ENCODE results near the gene COL24A1. TPM values are rescaled to one million over a fixed set of nuclear protein-coding genes. Genes with fewer than 3 reads are reported as not detected.

The COL24A1 gene
- total RNA-seq, 1 donor = 3.9 TPM

GRCh38 chr1:86154571-86155050, 2.0 kb downstream of the COL24A1 start:
- DNase-seq (ENCODE audit: low read depth) = peak; percentile 42
- no peak for TF ChIP-seq CTCF (IDR thresholded peaks at IDR 0.05; ENCODE audit: insufficient read depth, low read depth, low read length)
- H3K4me3 ChIP-seq (ENCODE audit: low read depth, low read length) = no peak overlapping the region

DNA sequence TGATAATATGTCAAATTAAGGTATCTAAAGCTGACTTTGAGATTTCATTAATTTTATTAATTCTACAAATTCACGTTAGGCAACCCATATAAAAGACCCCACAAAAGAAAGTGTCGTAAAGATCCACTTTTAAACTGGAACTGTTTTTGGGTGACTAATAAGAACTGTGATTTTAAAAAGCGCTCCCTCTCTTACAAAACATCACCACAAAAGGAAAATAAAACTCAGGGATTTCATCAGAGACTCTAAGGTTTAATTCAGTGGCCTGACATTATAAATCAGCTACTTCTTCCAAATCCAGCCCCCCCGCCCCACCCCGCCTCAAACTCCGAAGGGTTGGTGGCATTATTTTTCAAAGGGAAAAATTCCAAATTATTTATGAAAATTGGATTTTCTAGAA, 2.7 kb downstream of the COL24A1 start:
- DNase-seq (ENCODE audit: low read depth) = peak; percentile 34
- TF ChIP-seq CTCF (IDR thresholded peaks at IDR 0.05; ENCODE audit: insufficient read depth, low read depth, low read length) = no peak
- no peak overlapping the region for H3K4me3 ChIP-seq (ENCODE audit: low read depth, low read length)

DNA sequence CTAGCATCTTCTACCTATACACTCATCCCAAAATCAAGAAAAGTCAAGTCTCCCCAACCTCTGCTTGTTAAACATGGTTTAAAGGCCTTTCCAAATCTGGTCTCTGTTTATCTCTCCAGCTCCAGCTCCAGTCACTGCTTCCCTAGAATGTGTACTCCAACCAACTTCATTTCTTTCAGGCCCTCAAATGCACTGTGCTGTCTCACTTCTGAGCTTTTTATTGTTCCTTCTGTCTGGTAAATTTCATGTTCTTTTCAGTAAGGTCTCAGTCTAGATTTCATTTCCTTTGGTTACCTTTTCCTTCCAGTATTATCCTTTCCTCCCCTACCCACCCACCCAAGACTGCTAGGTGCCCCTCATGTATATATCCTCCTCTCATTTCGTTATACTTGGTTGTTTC, 3.7 kb downstream of the COL24A1 start:
- no peak for TF ChIP-seq CTCF (IDR thresholded peaks at IDR 0.05; ENCODE audit: insufficient read depth, low read depth, low read length)
- no peak for DNase-seq (ENCODE audit: low read depth)

DNA sequence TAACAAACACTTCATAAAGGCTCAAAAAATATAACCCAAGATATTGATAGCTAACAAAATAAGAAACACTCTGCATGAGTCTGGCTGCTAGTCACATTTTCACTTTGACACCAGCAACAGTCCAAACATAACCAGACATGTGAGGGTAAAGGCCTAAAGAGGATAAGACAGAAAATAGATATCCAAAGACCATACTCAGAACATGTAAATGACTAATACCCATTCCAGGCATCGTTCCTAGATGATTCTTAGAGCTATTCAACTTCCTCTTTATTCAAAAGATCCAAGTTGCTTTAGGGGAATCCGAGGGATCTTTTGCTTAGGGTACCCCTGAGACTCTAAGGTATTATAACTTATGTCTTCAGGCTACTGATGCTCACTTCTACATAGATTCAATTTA, 5.1 kb downstream of the COL24A1 start:
- DNase-seq (ENCODE audit: low read depth) = no peak
- no peak for TF ChIP-seq CTCF (IDR thresholded peaks at IDR 0.05; ENCODE audit: insufficient read depth, low read depth, low read length)
- no peak overlapping the region for H3K4me3 ChIP-seq (ENCODE audit: low read depth, low read length)

More for the DNA sequence above, 3.7 kb downstream of the COL24A1 start:
- H3K4me3 ChIP-seq (ENCODE audit: low read depth, low read length) = no peak overlapping the region

- no peak for DNase-seq (ENCODE audit: low read depth)
- H3K4me3 ChIP-seq (ENCODE audit: low read depth, low read length) = no peak overlapping the region
- TF ChIP-seq CTCF (IDR thresholded peaks at IDR 0.05; ENCODE audit: insufficient read depth, low read depth, low read length) = no peak
Observed at GRCh38 chr1:86150553-86151055, 6.0 kb downstream of the COL24A1 start.

DNA sequence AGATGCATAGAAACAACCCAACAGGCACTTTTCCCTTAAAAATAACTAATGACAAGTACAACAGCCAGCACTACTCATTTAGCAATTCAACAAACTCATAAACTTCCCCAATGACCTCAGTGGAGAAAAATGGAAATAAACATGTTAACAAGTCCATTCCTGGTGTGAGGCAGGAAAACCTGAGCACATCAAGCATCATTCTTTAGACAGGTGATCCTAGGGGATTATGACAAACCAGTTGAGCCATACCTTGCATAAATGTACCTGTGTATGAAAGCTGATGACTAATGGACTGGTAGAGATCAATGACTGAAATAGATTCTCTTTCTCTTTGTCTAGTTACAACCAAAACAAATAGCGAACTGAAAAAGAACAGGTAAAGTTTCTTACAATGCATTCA, 7.0 kb downstream of the COL24A1 start:
- DNase-seq (ENCODE audit: low read depth) = no peak
- no peak for TF ChIP-seq CTCF (IDR thresholded peaks at IDR 0.05; ENCODE audit: insufficient read depth, low read depth, low read length)

DNA sequence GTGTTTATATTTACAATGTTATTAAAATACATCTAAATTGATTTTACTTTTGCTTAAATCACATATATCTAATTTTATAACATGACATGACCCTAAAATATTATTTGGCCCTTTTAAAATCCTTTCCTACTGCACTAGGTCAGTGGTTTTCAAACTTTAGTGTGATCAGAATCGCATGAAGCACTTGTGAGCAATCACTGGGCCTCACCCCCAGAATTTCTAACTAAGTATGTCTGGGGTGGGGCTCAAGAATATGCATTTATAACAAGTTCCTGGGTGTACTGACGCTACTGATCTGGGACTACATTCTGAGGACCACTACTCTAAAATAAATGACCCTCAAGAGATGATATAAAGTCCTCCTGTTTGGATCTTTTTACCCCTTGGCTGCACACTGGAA, 8.8 kb downstream of the COL24A1 start:
- TF ChIP-seq CTCF (IDR thresholded peaks at IDR 0.05; ENCODE audit: insufficient read depth, low read depth, low read length) = no peak
- no peak for DNase-seq (ENCODE audit: low read depth)
- no peak overlapping the region for H3K4me3 ChIP-seq (ENCODE audit: low read depth, low read length)

More for the DNA sequence above, 7.0 kb downstream of the COL24A1 start:
- H3K4me3 ChIP-seq (ENCODE audit: low read depth, low read length) = no peak overlapping the region
